A549 (cell line): ENCODE results near the gene DEFB124. TPM values are rescaled to one million over a fixed set of nuclear protein-coding genes. Genes with fewer than 3 reads are reported as not detected.

Experiments used
- ATAC-seq, 2 experiments: fragments of 200-7000 bp in 1 of 2; fragments of >200 bp in 1 of 2; cut with Nextera tagmentation in 1 of 2; cut with Tn5 transposase in 1 of 2; 3 replicates each; pipeline versions ENCODE4 v1.8.0 to v1.9.1; 2018 to 2020; ENCODE audit warnings: mild to moderate bottlenecking in 1 of 2, moderate library complexity in 1 of 2
- CTCF ChIA-PET: fragments of 300-600 bp; sonication (Branson Sonifier 250); formaldehyde crosslinking; extraction: SDS; loops from one replicate; lab custom pipeline; 2021; ENCODE audit warnings: antibody characterized with exemption, inconsistent platforms; lab: Yijun Ruan, JAX
- POLR2A ChIA-PET: fragments of 350-600 bp; formaldehyde crosslinking; extraction: SDS; loops from one replicate; lab custom pipeline; 2021; ENCODE audit warnings: antibody characterized with exemption, inconsistent platforms; lab: Yijun Ruan, JAX
- DNase-seq, 2 experiments: peaks; one replicate each; pipeline versions ENCODE4 v3.0.0 to v3.0.0-alpha.2; 2011 to 2016; ENCODE audit warnings: low read depth in 1 of 2, low spot score in 1 of 2
- FAIRE-seq: peaks from 2 replicates; lab custom pipeline; 2011; peaks lifted over from hg19 to GRCh38; lab: Jason Lieb, UNC
- H3K27ac ChIP-seq, 2 experiments: fragments of >200 bp; sonication (Bioruptor Twin); formaldehyde crosslinking; 3 replicates each; pipeline ENCODE4 v1.5.1; 2016 to 2017
- H3K4me1 ChIP-seq: fragments of >200 bp; sonication (Bioruptor Twin); formaldehyde crosslinking; 3 replicates; pipeline ENCODE4 v1.6.1; 2016
- H3K4me2 ChIP-seq: fragments of >200 bp; sonication (Bioruptor Twin); formaldehyde crosslinking; 3 replicates; pipeline ENCODE4 v1.6.1; 2016
- H3K4me3 ChIP-seq: fragments of >200 bp; sonication (Bioruptor Twin); formaldehyde crosslinking; 3 replicates; pipeline ENCODE4 v1.5.1; 2016
- H3K9me3 ChIP-seq: fragments of >200 bp; sonication (Bioruptor Twin); formaldehyde crosslinking; 3 replicates; pipeline ENCODE4 v1.6.1; 2016
- CBX2 ChIP-seq: fragments of 200-600 bp; sonication (generic); IDR thresholded peaks from 2 replicates; pipeline ENCODE4 v1.6.1; 2016; ENCODE audit warnings: low read depth, mild to moderate bottlenecking, borderline replicate concordance
- CBX8 ChIP-seq: fragments of 200-600 bp; sonication (generic); IDR thresholded peaks from 2 replicates; pipeline ENCODE4 v1.6.1; 2016
- CHD2 ChIP-seq: fragments of 150-350 bp; IDR thresholded peaks from 2 replicates; pipeline ENCODE4 v1.6.1; 2014; ENCODE audit warnings: low read length; ENCODE audit not compliant: partially characterized antibody
- CTCF ChIP-seq: fragments of >200 bp; sonication (Bioruptor Twin); formaldehyde crosslinking; IDR thresholded peaks from 3 replicates; pipeline ENCODE4 v1.5.1; 2016
- EHF ChIP-seq: fragments of 250-450 bp; sonication (Bioruptor Pico); IDR thresholded peaks from 2 replicates; pipeline ENCODE4 v1.5.0; 2020; ENCODE audit warnings: mild to moderate bottlenecking
- ELK1 ChIP-seq: fragments of 150-350 bp; IDR thresholded peaks from 2 replicates; pipeline ENCODE4 v1.6.1; 2014; ENCODE audit warnings: low read depth, mild to moderate bottlenecking, low read length
- EP300 ChIP-seq, 2 experiments: fragments of >200 bp; sonication (Bioruptor Twin); formaldehyde crosslinking; IDR thresholded peaks; 2 replicates in 1 of 2; 3 replicates in 1 of 2; pipeline ENCODE4 v1.6.1; 2016 to 2017
- FOXS1 ChIP-seq: fragments of 250-450 bp; sonication (Bioruptor Pico); IDR thresholded peaks from 2 replicates; pipeline ENCODE4 v1.5.0; 2020; ENCODE audit warnings: mild to moderate bottlenecking, moderate library complexity
- HDAC2 ChIP-seq: fragments of 200-600 bp; sonication (generic); IDR thresholded peaks from 2 replicates; pipeline ENCODE4 v1.6.1; 2016
- HEYL ChIP-seq: fragments of 250-450 bp; sonication (Bioruptor Pico); IDR thresholded peaks from 2 replicates; pipeline ENCODE4 v1.8.0; 2021; ENCODE audit warnings: mild to moderate bottlenecking, moderate library complexity
- MYC ChIP-seq: IDR thresholded peaks from 2 replicates; pipeline ENCODE4 v1.6.1; 2012; ENCODE audit warnings: mild to moderate bottlenecking, inconsistent platforms, low read length, improper control_type of control experiment, borderline replicate concordance
- NPAS2 ChIP-seq: fragments of 250-450 bp; sonication (Bioruptor Pico); IDR thresholded peaks from 2 replicates; pipeline ENCODE4 v1.8.0; 2022; ENCODE audit warnings: mild to moderate bottlenecking, moderate library complexity, borderline replicate concordance
- PHF8 ChIP-seq: fragments of 200-600 bp; sonication (generic); IDR thresholded peaks from 2 replicates; pipeline ENCODE4 v1.6.1; 2016; ENCODE audit warnings: low read depth, mild to moderate bottlenecking, antibody characterized with exemption, moderate library complexity, borderline replicate concordance
- RARB ChIP-seq: fragments of 250-450 bp; sonication (Bioruptor Pico); IDR thresholded peaks from 2 replicates; pipeline ENCODE4 v1.8.0; 2021; ENCODE audit warnings: mild to moderate bottlenecking, moderate library complexity
- RNF2 ChIP-seq: fragments of 200-600 bp; sonication (generic); IDR thresholded peaks from 2 replicates; pipeline ENCODE4 v1.6.1; 2016; ENCODE audit warnings: low read depth, mild to moderate bottlenecking, antibody characterized with exemption, moderate library complexity, borderline replicate concordance
- TFCP2L1 ChIP-seq: fragments of 250-450 bp; sonication (Bioruptor Pico); IDR thresholded peaks from 2 replicates; pipeline ENCODE4 v1.5.0; 2021; ENCODE audit warnings: mild to moderate bottlenecking
- ZC3H11A ChIP-seq: fragments of 450-650 bp; IDR thresholded peaks from 2 replicates; pipeline ENCODE4 v1.6.1; 2014; ENCODE audit warnings: antibody characterized with exemption, mild to moderate bottlenecking
- ZSCAN20 ChIP-seq: fragments of 250-450 bp; sonication (Bioruptor Pico); IDR thresholded peaks from 2 replicates; pipeline ENCODE4 v1.8.0; 2022; ENCODE audit warnings: mild to moderate bottlenecking, moderate library complexity
- WGBS: methylation state at CpG from one replicate; pipeline ENCODE4 v1.1.6; 2017; ENCODE audit errors: missing lambda C conversion rate; 5-methylcytosine and 5-hydroxymethylcytosine counted together
- polyA plus RNA-seq, 4 experiments: library from polyadenylated mRNA; depleted of rRNA in 3 of 4; stranded (reverse); fragments of >200 nt; fragmentation: RNase III in 1 of 4; extraction: RNeasy Plus Mini Kit Qiagen cat#74134 plus additional on column Dnase treatment in 1 of 4; gene quantifications; 2 replicates in 3 of 4; 3 replicates in 1 of 4; pipeline ENCODE4 v1.2.3, GENCODE V29; 2011 to 2017
- TF ChIP-seq, protein P1 (sequence below): fragments of 250-450 bp; sonication (Bioruptor Pico); IDR thresholded peaks from 2 replicates; pipeline ENCODE4 v1.5.0; 2020; ENCODE audit warnings: low read depth, mild to moderate bottlenecking, moderate library complexity
- TF ChIP-seq, protein P2 (sequence below): fragments of 200-600 bp; sonication (generic); IDR thresholded peaks from 2 replicates; pipeline ENCODE4 v1.6.1; 2016; ENCODE audit warnings: antibody characterized with exemption, mild to moderate bottlenecking, moderate library complexity
- TF ChIP-seq, protein P3 (sequence below): fragments of >200 bp; sonication (Bioruptor Twin); formaldehyde crosslinking; IDR thresholded peaks from 2 replicates; pipeline ENCODE4 v1.6.1; 2016
- TF ChIP-seq, protein P4 (sequence below): IDR thresholded peaks from 2 replicates; pipeline ENCODE4 v1.6.1; 2012

Gene DEFB124
- polyA plus RNA-seq, 2 of the 4 experiments (the other 2 are of a cell fraction) = 0.18 TPM; not detected in 1

GRCh38 chr20:31497838-31498540 is 23.1 kb upstream of the DEFB124 start:
- CTCF ChIA-PET = interaction anchor here (1.9 kb wide), 1 partner anchor 37 kb away, joined by 7 read pairs; no protein-coding TSS in a partner anchor
- Histone ChIP-seq H3K4me1 (no peaks in the 10 kb centered on the region), H3K4me2 (no peak overlapping the region), H3K9me3 (no peaks in the 10 kb centered on the region), H3K27ac (no peak overlapping the region), H3K4me3 (no peak overlapping the region)
- 36% methylated on average over 5 of the region's 6 CpGs for WGBS
- DNase-seq = no peak
- TF ChIP-seq ZC3H11A = no peak
- no peak for TF ChIP-seq RARB (CRISPR knock-in tag)
- FAIRE-seq = no peak
- POLR2A ChIA-PET = no interaction called here
- no peak for ATAC-seq

DNA sequence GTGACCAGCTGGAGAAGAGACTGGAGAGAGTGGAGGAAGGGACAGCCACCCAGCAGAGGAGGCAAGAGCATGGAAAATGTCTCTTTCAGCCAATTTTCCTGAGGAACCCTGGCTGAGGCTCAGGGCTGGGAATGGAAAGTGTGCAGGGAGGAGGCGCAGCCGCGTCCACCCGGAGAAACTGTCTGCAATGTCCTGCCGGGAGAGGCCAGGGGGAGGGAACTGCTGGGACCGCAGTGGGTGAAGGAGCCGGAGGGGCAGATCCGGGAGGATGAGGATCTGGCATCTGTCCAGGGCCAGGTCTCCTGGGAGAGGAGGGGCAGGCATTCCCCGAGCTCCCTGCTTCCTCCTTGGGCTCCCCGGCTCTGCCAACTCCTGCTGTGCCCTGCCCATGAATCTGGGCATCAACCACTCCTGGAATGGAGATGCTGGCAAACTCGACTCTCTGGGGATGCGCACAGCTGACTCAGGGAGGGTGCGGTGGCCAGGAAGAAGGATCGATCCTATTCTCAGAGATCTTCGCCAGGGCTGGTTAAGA is 21.9 kb upstream of the DEFB124 start:
- FAIRE-seq (no peak), ATAC-seq (peak; percentile 28 to 54; a peak in 3 of 6 replicates), DNase-seq (no peak)
- no peak overlapping the region for H3K27ac ChIP-seq
- H3K4me1 ChIP-seq = no peaks in the 10 kb centered on the region
- ChIA-PET CTCF (interaction anchor here (1.3 kb wide), 1 partner anchor 36 kb away, joined by 10 read pairs; no protein-coding TSS in a partner anchor), POLR2A (no interaction called here)
- TF ChIP-seq CHD2 (no peak), NPAS2 (CRISPR knock-in tag) (no peak), EP300 (IDR thresholded peaks at IDR 0.05) (no peak), CBX8 (no peak), EHF (CRISPR knock-in tag) (no peak), RNF2 (no peak), PHF8 (no peak), MYC (no peak), HDAC2 (no peak), ZSCAN20 (CRISPR knock-in tag) (no peak), CTCF (no peak), ELK1 (no peak), HEYL (no peak), CBX2 (no peak), TFCP2L1 (CRISPR knock-in tag) (no peak), FOXS1 (CRISPR knock-in tag) (no peak)
- TF ChIP-seq, protein P1, sequence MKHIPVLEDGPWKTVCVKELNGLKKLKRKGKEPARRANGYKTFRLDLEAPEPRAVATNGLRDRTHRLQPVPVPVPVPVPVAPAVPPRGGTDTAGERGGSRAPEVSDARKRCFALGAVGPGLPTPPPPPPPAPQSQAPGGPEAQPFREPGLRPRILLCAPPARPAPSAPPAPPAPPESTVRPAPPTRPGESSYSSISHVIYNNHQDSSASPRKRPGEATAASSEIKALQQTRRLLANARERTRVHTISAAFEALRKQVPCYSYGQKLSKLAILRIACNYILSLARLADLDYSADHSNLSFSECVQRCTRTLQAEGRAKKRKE (CRISPR knock-in tag) = no peak
- TF ChIP-seq, protein P2, sequence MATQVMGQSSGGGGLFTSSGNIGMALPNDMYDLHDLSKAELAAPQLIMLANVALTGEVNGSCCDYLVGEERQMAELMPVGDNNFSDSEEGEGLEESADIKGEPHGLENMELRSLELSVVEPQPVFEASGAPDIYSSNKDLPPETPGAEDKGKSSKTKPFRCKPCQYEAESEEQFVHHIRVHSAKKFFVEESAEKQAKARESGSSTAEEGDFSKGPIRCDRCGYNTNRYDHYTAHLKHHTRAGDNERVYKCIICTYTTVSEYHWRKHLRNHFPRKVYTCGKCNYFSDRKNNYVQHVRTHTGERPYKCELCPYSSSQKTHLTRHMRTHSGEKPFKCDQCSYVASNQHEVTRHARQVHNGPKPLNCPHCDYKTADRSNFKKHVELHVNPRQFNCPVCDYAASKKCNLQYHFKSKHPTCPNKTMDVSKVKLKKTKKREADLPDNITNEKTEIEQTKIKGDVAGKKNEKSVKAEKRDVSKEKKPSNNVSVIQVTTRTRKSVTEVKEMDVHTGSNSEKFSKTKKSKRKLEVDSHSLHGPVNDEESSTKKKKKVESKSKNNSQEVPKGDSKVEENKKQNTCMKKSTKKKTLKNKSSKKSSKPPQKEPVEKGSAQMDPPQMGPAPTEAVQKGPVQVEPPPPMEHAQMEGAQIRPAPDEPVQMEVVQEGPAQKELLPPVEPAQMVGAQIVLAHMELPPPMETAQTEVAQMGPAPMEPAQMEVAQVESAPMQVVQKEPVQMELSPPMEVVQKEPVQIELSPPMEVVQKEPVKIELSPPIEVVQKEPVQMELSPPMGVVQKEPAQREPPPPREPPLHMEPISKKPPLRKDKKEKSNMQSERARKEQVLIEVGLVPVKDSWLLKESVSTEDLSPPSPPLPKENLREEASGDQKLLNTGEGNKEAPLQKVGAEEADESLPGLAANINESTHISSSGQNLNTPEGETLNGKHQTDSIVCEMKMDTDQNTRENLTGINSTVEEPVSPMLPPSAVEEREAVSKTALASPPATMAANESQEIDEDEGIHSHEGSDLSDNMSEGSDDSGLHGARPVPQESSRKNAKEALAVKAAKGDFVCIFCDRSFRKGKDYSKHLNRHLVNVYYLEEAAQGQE = no peak
- TF ChIP-seq, protein P3, sequence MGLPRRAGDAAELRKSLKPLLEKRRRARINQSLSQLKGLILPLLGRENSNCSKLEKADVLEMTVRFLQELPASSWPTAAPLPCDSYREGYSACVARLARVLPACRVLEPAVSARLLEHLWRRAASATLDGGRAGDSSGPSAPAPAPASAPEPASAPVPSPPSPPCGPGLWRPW = no peak
- TF ChIP-seq, protein P4, sequence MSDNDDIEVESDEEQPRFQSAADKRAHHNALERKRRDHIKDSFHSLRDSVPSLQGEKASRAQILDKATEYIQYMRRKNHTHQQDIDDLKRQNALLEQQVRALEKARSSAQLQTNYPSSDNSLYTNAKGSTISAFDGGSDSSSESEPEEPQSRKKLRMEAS = no peak
- 46% methylated on average over 14 of the region's 15 CpGs for WGBS
- H3K9me3 ChIP-seq = no peaks in the 10 kb centered on the region
- peak overlapping the region; percentile 30; the same call in 1 of the 3 replicates for H3K4me2 ChIP-seq
- no peak overlapping the region for H3K4me3 ChIP-seq
